SK-N-SH (cell line): ENCODE results near the gene MYO15A. TPM values are rescaled to one million over a fixed set of nuclear protein-coding genes. Genes with fewer than 3 reads are reported as not detected.

ENCODE experiments used
- CTCF ChIA-PET: fragments of 300-600, 350-600 bp; formaldehyde crosslinking; extraction: SDS; loops from one replicate; lab custom pipeline; 2021; lab: Yijun Ruan, JAX
- POLR2A ChIA-PET: fragments of 350-600 bp; sonication (Branson Sonifier 250); formaldehyde crosslinking; extraction: SDS; loops from one replicate; lab custom pipeline; 2020; ENCODE audit warnings: antibody characterized with exemption, inconsistent platforms; lab: Yijun Ruan, JAX
- DNase-seq: peaks from one replicate; pipeline ENCODE4 v3.0.0; 2012
- H2AFZ ChIP-seq: fragments of 200-600 bp; sonication (generic); 2 replicates; pipeline ENCODE4 v1.8.1; 2016; ENCODE audit warnings: antibody characterized with exemption, mild to moderate bottlenecking, low read depth
- H3F3A ChIP-seq: fragments of 200-600 bp; sonication (generic); replicated peaks from 2 replicates; pipeline ENCODE3; 2016; ENCODE audit warnings: antibody characterized with exemption, mild to moderate bottlenecking; ENCODE audit not compliant: insufficient read depth
- H3K27ac ChIP-seq, 2 experiments: fragments of 200-500 bp in 1 of 2; fragments of 200-600 bp in 1 of 2; sonication (Bioruptor generic) in 1 of 2; sonication (generic), shearing (Covaris generic) in 1 of 2; 2 replicates each; pipeline versions ENCODE4 v1.5.1 to v1.6.1; 2014 to 2016; ENCODE audit warnings: low read depth in 2 of 2, inconsistent platforms in 1 of 2, low read length in 1 of 2, mild to moderate bottlenecking in 1 of 2, mixed read lengths in 1 of 2
- H3K27me3 ChIP-seq: fragments of 200-600 bp; sonication (generic), shearing (Covaris generic); 2 replicates; pipeline ENCODE4 v1.6.1; 2016; ENCODE audit warnings: mixed run types; ENCODE audit not compliant: insufficient read depth
- H3K36me3 ChIP-seq, 2 experiments: fragments of 200-500 bp in 1 of 2; fragments of 200-600 bp in 1 of 2; sonication (Bioruptor generic) in 1 of 2; sonication (generic) in 1 of 2; replicated peaks in 1 of 2; 2 replicates each; pipeline versions ENCODE3 to v1.5.1; 2014 to 2016; ENCODE audit warnings: low read length in 1 of 2, mild to moderate bottlenecking in 1 of 2; ENCODE audit not compliant: insufficient read depth in 2 of 2, control insufficient read depth in 1 of 2
- H3K4me1 ChIP-seq, 2 experiments: fragments of 200-500 bp in 1 of 2; fragments of 200-600 bp in 1 of 2; sonication (Bioruptor generic) in 1 of 2; sonication (generic), shearing (Covaris generic) in 1 of 2; 2 replicates each; pipeline versions ENCODE4 v1.5.1 to v1.6.1; 2014 to 2016; ENCODE audit warnings: low read depth in 1 of 2, low read length in 1 of 2, mixed run types in 1 of 2; ENCODE audit not compliant: insufficient read depth in 2 of 2, control insufficient read depth in 1 of 2
- H3K4me2 ChIP-seq: fragments of 200-600 bp; sonication (generic), shearing (Covaris generic); 2 replicates; pipeline ENCODE4 v1.6.1; 2017; ENCODE audit warnings: mixed run types
- H3K4me3 ChIP-seq, 2 experiments: fragments of 200-500 bp in 1 of 2; fragments of 200-600 bp in 1 of 2; sonication (Bioruptor generic) in 1 of 2; sonication (generic), shearing (Covaris generic) in 1 of 2; 2 replicates each; pipeline versions ENCODE4 v1.5.1 to v1.8.1; 2014 to 2016; ENCODE audit warnings: low read depth in 2 of 2, inconsistent platforms in 1 of 2, low read length in 1 of 2, mild to moderate bottlenecking in 1 of 2, mixed read lengths in 1 of 2, moderate library complexity in 1 of 2
- H3K79me2 ChIP-seq: fragments of 200-600 bp; sonication (generic); 2 replicates; pipeline ENCODE4 v1.8.1; 2017; ENCODE audit warnings: mild to moderate bottlenecking; ENCODE audit not compliant: insufficient read depth
- H3K9ac ChIP-seq: fragments of 200-600 bp; sonication (generic); 2 replicates; pipeline ENCODE4 v1.6.1; 2017; ENCODE audit warnings: mixed run types
- H3K9me2 ChIP-seq: fragments of 200-600 bp; sonication (generic); 2 replicates; pipeline ENCODE4 v1.6.1; 2017; ENCODE audit warnings: mixed run types
- H3K9me3 ChIP-seq: fragments of 200-600 bp; sonication (generic); 2 replicates; pipeline ENCODE4 v1.6.1; 2017; ENCODE audit warnings: mixed run types, mild to moderate bottlenecking, moderate library complexity
- H4K20me1 ChIP-seq: fragments of 200-600 bp; sonication (generic); 2 replicates; pipeline ENCODE4 v1.6.1; 2017; ENCODE audit warnings: mild to moderate bottlenecking, mixed run types; ENCODE audit not compliant: insufficient read depth
- CHD2 ChIP-seq: fragments of 150-350 bp; IDR thresholded peaks from 2 replicates; pipeline ENCODE4 v1.6.1; 2018; ENCODE audit warnings: low read length; ENCODE audit not compliant: partially characterized antibody
- ELF1 ChIP-seq: IDR thresholded peaks from 2 replicates; pipeline ENCODE4 v1.4.0; 2012
- EP300 ChIP-seq, 2 experiments: IDR thresholded peaks; 2 replicates each; pipeline versions ENCODE4 v1.4.0 to v1.6.1; 2012; ENCODE audit warnings: borderline replicate concordance in 1 of 2, low read depth in 1 of 2, low read length in 1 of 2
- EZH2phosphoT487 ChIP-seq: fragments of 200-600 bp; sonication (generic); IDR thresholded peaks from 2 replicates; pipeline ENCODE4 v1.6.1; 2017; ENCODE audit warnings: low read depth, mixed run types, mild to moderate bottlenecking, antibody characterized with exemption, moderate library complexity, borderline replicate concordance
- FOSL2 ChIP-seq: IDR thresholded peaks from 2 replicates; pipeline ENCODE4 v1.4.0; 2012; ENCODE audit warnings: low read depth, mild to moderate bottlenecking, moderate library complexity, borderline replicate concordance
- FOXJ3 ChIP-seq: sonication (generic); formaldehyde crosslinking; IDR thresholded peaks from 2 replicates; pipeline ENCODE4 v1.5.1; 2020; ENCODE audit warnings: mild to moderate bottlenecking, missing genetic modification reagents
- NRF1 ChIP-seq: IDR thresholded peaks from 2 replicates; pipeline ENCODE4 v1.6.1; 2012; ENCODE audit warnings: low read depth, mild to moderate bottlenecking, low read length
- RAD21 ChIP-seq: IDR thresholded peaks from 2 replicates; pipeline ENCODE4 v1.6.1; 2012; ENCODE audit warnings: mild to moderate bottlenecking, low read length
- RFX5 ChIP-seq: IDR thresholded peaks from 2 replicates; pipeline ENCODE4 v1.6.1; 2012; ENCODE audit warnings: mild to moderate bottlenecking, improper control_type of control experiment, low read length
- SIN3A ChIP-seq: IDR thresholded peaks from 2 replicates; pipeline ENCODE4 v1.6.1; 2012; ENCODE audit warnings: low read depth, mild to moderate bottlenecking, low read length, moderate library complexity, borderline replicate concordance
- TAF1 ChIP-seq: IDR thresholded peaks from 2 replicates; pipeline ENCODE4 v1.6.1; 2012; ENCODE audit warnings: low read depth, mild to moderate bottlenecking, low read length, moderate library complexity, borderline replicate concordance
- TCF12 ChIP-seq: IDR thresholded peaks from 2 replicates; pipeline ENCODE4 v1.4.0; 2012
- TEAD4 ChIP-seq: IDR thresholded peaks from 2 replicates; pipeline ENCODE4 v1.4.0; 2012; ENCODE audit warnings: mild to moderate bottlenecking, borderline replicate concordance; ENCODE audit not compliant: insufficient read depth
- YY1 ChIP-seq: IDR thresholded peaks from 2 replicates; pipeline ENCODE4 v1.4.0; 2012; ENCODE audit warnings: low read depth, mild to moderate bottlenecking
- WGBS: methylation state at CpG from one replicate; pipeline ENCODE4 v1.1.6; 2017; ENCODE audit warnings: low lambda C conversion rate; 5-methylcytosine and 5-hydroxymethylcytosine counted together
- polyA plus RNA-seq, 3 experiments: library from polyadenylated mRNA; depleted of rRNA; stranded (reverse); fragments of >200 nt; gene quantifications; 2 replicates each; pipeline ENCODE4 v1.2.3, GENCODE V29; 2012
- TF ChIP-seq, protein P1 (sequence below): fragments of 150-350 bp; IDR thresholded peaks from 2 replicates; pipeline ENCODE4 v1.6.1; 2017; ENCODE audit warnings: antibody characterized with exemption, low read length, low read depth, borderline replicate concordance
- TF ChIP-seq, protein P2 (sequence below): IDR thresholded peaks from 2 replicates; pipeline ENCODE4 v1.4.0; 2012; ENCODE audit warnings: low read depth, borderline replicate concordance
- TF ChIP-seq, protein P3 (sequence below): IDR thresholded peaks from 2 replicates; pipeline ENCODE4; 2012
- TF ChIP-seq, protein P4 (sequence below): IDR thresholded peaks from 2 replicates; pipeline ENCODE4 v1.4.0; 2012; ENCODE audit warnings: low read depth, borderline replicate concordance

The MYO15A gene
- polyA plus RNA-seq, 1 of the 3 experiments (the other 2 are of a cell fraction), result 0.43 TPM

DNA sequence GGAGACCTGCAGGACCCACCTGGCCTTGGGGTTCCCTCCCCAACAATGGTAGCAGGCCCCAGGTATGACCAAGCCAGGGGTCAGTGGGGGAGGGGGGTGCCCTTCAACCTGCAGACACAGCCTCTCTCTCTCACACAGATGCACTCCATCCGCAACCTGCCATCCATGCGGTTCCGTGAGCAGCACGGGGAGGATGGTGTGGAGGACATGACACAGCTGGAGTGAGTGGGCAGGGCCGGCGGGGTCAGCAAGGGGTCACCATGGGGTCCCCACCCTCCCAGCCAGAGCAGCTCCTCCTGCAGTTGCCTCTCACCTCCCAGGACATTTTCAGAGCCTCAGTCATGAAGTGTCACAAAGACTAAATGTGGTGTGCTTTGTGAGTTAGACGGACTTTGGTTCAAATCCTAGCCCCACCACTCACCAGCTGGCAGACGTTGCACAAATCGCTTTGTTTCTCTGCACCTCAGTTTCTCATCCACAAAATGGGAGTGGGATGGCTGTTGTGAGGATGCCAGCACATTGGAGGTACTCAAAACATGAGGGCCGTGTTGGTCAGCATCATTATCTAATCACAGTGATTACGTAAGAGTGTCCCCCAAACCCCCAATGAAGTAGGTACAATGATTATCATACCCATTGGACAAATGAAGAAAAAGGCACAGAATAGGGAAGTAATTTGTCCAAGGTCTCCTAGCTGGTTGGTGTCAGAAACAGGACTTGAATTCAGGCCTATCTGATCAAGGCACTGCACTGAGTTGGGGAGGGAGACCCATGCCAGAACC is 16.0 kb downstream of the MYO15A start:
- Histone ChIP-seq H3K79me2 (no peaks in the 10 kb centered on the region), H3K36me3 (no peaks in the 10 kb centered on the region), H3K9ac (no peak overlapping the region), H2AFZ (no peak overlapping the region), H3K27me3 (no peaks in the 10 kb centered on the region), H4K20me1 (no peaks in the 10 kb centered on the region), H3K9me2 (no peaks in the 10 kb centered on the region), H3K4me2 (no peak overlapping the region), H3K9me3 (no peaks in the 10 kb centered on the region), H3K27ac (no peak overlapping the region; a peak in 1 of 4 replicates), H3K4me1 (peaks cover 0 to 6% of the 10 kb centered on the region in 2 experiments; a peak in 1 of 4 replicates), H3K4me3 (no peak overlapping the region), H3F3A (no peaks in the 10 kb centered on the region)
- no peak for TF ChIP-seq RAD21
- no peak for TF ChIP-seq ELF1
- TF ChIP-seq, protein P1, sequence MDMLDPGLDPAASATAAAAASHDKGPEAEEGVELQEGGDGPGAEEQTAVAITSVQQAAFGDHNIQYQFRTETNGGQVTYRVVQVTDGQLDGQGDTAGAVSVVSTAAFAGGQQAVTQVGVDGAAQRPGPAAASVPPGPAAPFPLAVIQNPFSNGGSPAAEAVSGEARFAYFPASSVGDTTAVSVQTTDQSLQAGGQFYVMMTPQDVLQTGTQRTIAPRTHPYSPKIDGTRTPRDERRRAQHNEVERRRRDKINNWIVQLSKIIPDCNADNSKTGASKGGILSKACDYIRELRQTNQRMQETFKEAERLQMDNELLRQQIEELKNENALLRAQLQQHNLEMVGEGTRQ, result no peak
- TF ChIP-seq, protein P2, sequence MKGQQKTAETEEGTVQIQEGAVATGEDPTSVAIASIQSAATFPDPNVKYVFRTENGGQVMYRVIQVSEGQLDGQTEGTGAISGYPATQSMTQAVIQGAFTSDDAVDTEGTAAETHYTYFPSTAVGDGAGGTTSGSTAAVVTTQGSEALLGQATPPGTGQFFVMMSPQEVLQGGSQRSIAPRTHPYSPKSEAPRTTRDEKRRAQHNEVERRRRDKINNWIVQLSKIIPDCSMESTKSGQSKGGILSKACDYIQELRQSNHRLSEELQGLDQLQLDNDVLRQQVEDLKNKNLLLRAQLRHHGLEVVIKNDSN, result no peak
- no peak for DNase-seq
- POLR2A ChIA-PET, result no interaction called here
- CTCF ChIA-PET, result interaction anchor here (1.0 to 1.3 kb wide), 2 partner anchors 15 to 67 kb away, joined by 3 read pairs; no protein-coding TSS in a partner anchor
- 67% methylated on average over 7 of the region's 11 CpGs for WGBS

DNA sequence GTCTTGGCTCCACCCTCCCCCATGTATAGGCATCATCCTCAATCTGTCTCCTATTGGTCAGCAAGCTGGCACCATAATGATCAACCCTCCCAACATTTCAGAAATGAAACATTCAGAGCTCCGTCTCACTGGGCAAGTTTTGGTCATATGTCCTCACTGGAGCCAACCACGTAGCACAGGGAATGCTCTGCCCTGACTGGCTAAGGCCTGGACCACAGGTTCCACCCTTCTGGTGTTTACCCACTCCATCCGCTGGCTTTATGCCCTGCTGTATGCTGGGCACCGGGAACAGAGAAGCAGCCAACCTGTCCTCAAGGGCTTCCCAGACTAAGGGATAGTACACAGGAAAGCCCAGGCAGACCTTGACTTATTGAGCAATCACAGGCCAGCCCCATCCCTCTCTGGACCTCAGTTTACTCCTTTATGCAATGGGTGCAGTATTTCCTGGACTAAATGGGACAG is 20.5 kb downstream of the MYO15A start:
- POLR2A ChIA-PET, result no interaction called here
- 67% methylated on average over 4 of the region's 4 CpGs for WGBS

More for the DNA sequence above, 20.5 kb downstream of the MYO15A start:
- Histone ChIP-seq H3F3A (no peaks in the 10 kb centered on the region), H3K9ac (no peak overlapping the region), H2AFZ (no peak overlapping the region), H4K20me1 (no peaks in the 10 kb centered on the region), H3K27me3 (no peaks in the 10 kb centered on the region), H3K9me3 (no peaks in the 10 kb centered on the region), H3K36me3 (no peaks in the 10 kb centered on the region), H3K79me2 (no peaks in the 10 kb centered on the region), H3K4me2 (no peak overlapping the region), H3K9me2 (no peaks in the 10 kb centered on the region), H3K4me1 (peaks cover 0 to 6% of the 10 kb centered on the region in 2 experiments; a peak in 1 of 4 replicates), H3K27ac (no peak overlapping the region), H3K4me3 (no peak overlapping the region)
- CTCF ChIA-PET, result interaction anchor here (0.9 to 1.1 kb wide), 3 partner anchors 12 to 86 kb away, joined by 3 read pairs; no protein-coding TSS in a partner anchor
- no peak for DNase-seq
- TF ChIP-seq SIN3A (no peak), ELF1 (no peak), TAF1 (no peak), FOXJ3 (CRISPR knock-in tag) (no peak), NRF1 (no peak), YY1 (no peak), FOSL2 (no peak), EP300 (IDR thresholded peaks at IDR 0.05; ENCODE audit: borderline replicate concordance in 1 of 2, low read depth in 1 of 2, low read length in 1 of 2) (no peak), RFX5 (no peak), EZH2phosphoT487 (no peak), TEAD4 (no peak), CHD2 (no peak), TCF12 (no peak)
- TF ChIP-seq, protein P3, sequence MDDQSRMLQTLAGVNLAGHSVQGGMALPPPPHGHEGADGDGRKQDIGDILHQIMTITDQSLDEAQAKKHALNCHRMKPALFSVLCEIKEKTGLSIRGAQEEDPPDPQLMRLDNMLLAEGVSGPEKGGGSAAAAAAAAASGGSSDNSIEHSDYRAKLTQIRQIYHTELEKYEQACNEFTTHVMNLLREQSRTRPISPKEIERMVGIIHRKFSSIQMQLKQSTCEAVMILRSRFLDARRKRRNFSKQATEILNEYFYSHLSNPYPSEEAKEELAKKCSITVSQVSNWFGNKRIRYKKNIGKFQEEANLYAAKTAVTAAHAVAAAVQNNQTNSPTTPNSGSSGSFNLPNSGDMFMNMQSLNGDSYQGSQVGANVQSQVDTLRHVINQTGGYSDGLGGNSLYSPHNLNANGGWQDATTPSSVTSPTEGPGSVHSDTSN, result no peak
- TF ChIP-seq, protein P4, sequence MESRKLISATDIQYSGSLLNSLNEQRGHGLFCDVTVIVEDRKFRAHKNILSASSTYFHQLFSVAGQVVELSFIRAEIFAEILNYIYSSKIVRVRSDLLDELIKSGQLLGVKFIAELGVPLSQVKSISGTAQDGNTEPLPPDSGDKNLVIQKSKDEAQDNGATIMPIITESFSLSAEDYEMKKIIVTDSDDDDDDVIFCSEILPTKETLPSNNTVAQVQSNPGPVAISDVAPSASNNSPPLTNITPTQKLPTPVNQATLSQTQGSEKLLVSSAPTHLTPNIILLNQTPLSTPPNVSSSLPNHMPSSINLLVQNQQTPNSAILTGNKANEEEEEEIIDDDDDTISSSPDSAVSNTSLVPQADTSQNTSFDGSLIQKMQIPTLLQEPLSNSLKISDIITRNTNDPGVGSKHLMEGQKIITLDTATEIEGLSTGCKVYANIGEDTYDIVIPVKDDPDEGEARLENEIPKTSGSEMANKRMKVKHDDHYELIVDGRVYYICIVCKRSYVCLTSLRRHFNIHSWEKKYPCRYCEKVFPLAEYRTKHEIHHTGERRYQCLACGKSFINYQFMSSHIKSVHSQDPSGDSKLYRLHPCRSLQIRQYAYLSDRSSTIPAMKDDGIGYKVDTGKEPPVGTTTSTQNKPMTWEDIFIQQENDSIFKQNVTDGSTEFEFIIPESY, result no peak
